H1 (cell line): ENCODE results near the gene SLC5A10. TPM values are rescaled to one million over a fixed set of nuclear protein-coding genes. Genes with fewer than 3 reads are reported as not detected.

ENCODE experiments used
- CTCF ChIA-PET: fragments of 300-600 bp; sonication (Branson Sonifier 250); formaldehyde crosslinking; loops from one replicate; lab custom pipeline; 2021; ENCODE audit not compliant: partially characterized antibody; lab: Charles Lee
- POLR2A ChIA-PET: fragments of 300-600 bp; sonication (Branson Sonifier 250); formaldehyde crosslinking; loops from one replicate; lab custom pipeline; 2021; ENCODE audit warnings: inconsistent platforms; ENCODE audit not compliant: partially characterized antibody; lab: Charles Lee
- DNase-seq, 2 experiments: peaks; one replicate each; pipeline versions ENCODE4 v3.0.0 to v3.0.0-alpha.2; 2010 to 2022; ENCODE audit warnings: low spot score in 2 of 2, low read depth in 1 of 2, mixed read lengths in 1 of 2
- FAIRE-seq: peaks from 2 replicates; lab custom pipeline; 2011; peaks lifted over from hg19 to GRCh38; lab: Jason Lieb, UNC
- H2AFZ ChIP-seq: 2 replicates; pipeline ENCODE4 v1.8.1; 2012; ENCODE audit warnings: low read length, inconsistent platforms
- H2AK5ac ChIP-seq: 2 replicates; pipeline ENCODE4 v1.6.1; 2013; ENCODE audit warnings: low read depth, low read length
- H2BK120ac ChIP-seq: replicated peaks from 2 replicates; pipeline ENCODE3; 2013; ENCODE audit warnings: low read depth, low read length, inconsistent platforms
- H2BK12ac ChIP-seq: 2 replicates; pipeline ENCODE4 v1.6.1; 2013; ENCODE audit warnings: low read depth, low read length
- H2BK15ac ChIP-seq: 2 replicates; pipeline ENCODE4 v1.6.1; 2013; ENCODE audit warnings: low read length
- H2BK20ac ChIP-seq: 2 replicates; pipeline ENCODE4 v1.6.1; 2013; ENCODE audit warnings: low read length
- H2BK5ac ChIP-seq: 2 replicates; pipeline ENCODE4 v1.6.1; 2013; ENCODE audit warnings: low read depth, low read length
- H3K14ac ChIP-seq: 2 replicates; pipeline ENCODE4 v1.6.1; 2013; ENCODE audit warnings: inconsistent platforms; ENCODE audit not compliant: insufficient read length
- H3K18ac ChIP-seq: 2 replicates; pipeline ENCODE4 v1.6.1; 2013; ENCODE audit warnings: low read length; ENCODE audit errors: extremely low read depth
- H3K23ac ChIP-seq: 2 replicates; pipeline ENCODE4 v1.6.1; 2013; ENCODE audit warnings: inconsistent platforms; ENCODE audit not compliant: insufficient read length
- H3K23me2 ChIP-seq: 2 replicates; pipeline ENCODE4 v1.6.1; 2013; ENCODE audit warnings: low read depth, low read length
- H3K27ac ChIP-seq: 2 replicates; pipeline ENCODE4 v1.6.1; 2011; ENCODE audit warnings: low read depth, low read length, inconsistent platforms
- H3K27me3 ChIP-seq, 4 experiments: replicated peaks in 1 of 4; 1 replicate in 1 of 4; 2 replicates in 3 of 4; pipeline versions ENCODE4 v1.6.1 to v1.8.1; 2011 to 2013; ENCODE audit warnings: low read length in 3 of 4, mild to moderate bottlenecking in 3 of 4, inconsistent platforms in 2 of 4, mixed read lengths in 2 of 4, moderate library complexity in 1 of 4; ENCODE audit not compliant: control insufficient read depth in 3 of 4, insufficient read depth in 3 of 4; ENCODE audit errors: extremely low read depth in 1 of 4
- H3K36me3 ChIP-seq, 4 experiments: 2 replicates each; pipeline versions ENCODE4 v1.6.1 to v1.8.1; 2011 to 2013; ENCODE audit warnings: mild to moderate bottlenecking in 4 of 4, low read length in 3 of 4, moderate library complexity in 2 of 4, control low read depth in 1 of 4, inconsistent platforms in 1 of 4; ENCODE audit not compliant: insufficient read depth in 4 of 4, control insufficient read depth in 2 of 4
- H3K4ac ChIP-seq: replicated peaks from 2 replicates; pipeline ENCODE3; 2013; ENCODE audit warnings: low read length, low read depth, mixed read lengths, inconsistent platforms; ENCODE audit not compliant: insufficient read length
- H3K4me1 ChIP-seq, 4 experiments: replicated peaks in 1 of 4; 1 replicate in 1 of 4; 2 replicates in 3 of 4; pipeline versions ENCODE4 v1.6.1 to v1.8.1; 2011 to 2013; ENCODE audit warnings: low read length in 3 of 4, inconsistent platforms in 2 of 4, mixed read lengths in 1 of 4; ENCODE audit not compliant: insufficient read depth in 4 of 4, control insufficient read depth in 3 of 4
- H3K4me2 ChIP-seq, 2 experiments: 2 replicates each; pipeline versions ENCODE4 v1.6.1 to v1.8.1; 2011 to 2013; ENCODE audit warnings: low read depth in 2 of 2, low read length in 2 of 2, control low read depth in 1 of 2, inconsistent platforms in 1 of 2, mild to moderate bottlenecking in 1 of 2; ENCODE audit not compliant: insufficient read depth in 1 of 2
- H3K4me3 ChIP-seq, 4 experiments: fragments of 200-600, 300-600 bp in 1 of 4; sonication (generic), shearing (Covaris generic), sonication (Bioruptor Twin) in 1 of 4; 2 replicates each; pipeline versions ENCODE4 v1.5.1 to v1.8.1; 2011 to 2016; ENCODE audit warnings: low read length in 4 of 4, low read depth in 3 of 4, control low read depth in 2 of 4, inconsistent platforms in 2 of 4, mild to moderate bottlenecking in 2 of 4, mixed read lengths in 1 of 4, moderate library complexity in 1 of 4; ENCODE audit not compliant: insufficient read depth in 2 of 4; ENCODE audit errors: extremely low read depth in 1 of 4
- H3K56ac ChIP-seq: replicated peaks from 2 replicates; pipeline ENCODE3; 2013; ENCODE audit warnings: low read depth, mild to moderate bottlenecking, mixed read lengths, low read length, inconsistent platforms; ENCODE audit not compliant: insufficient read length
- H3K79me1 ChIP-seq: 2 replicates; pipeline ENCODE4 v1.6.1; 2013; ENCODE audit warnings: low read depth, low read length, control low read depth
- H3K79me2 ChIP-seq, 2 experiments: 2 replicates each; pipeline versions ENCODE4 v1.6.1 to v1.8.1; 2012 to 2013; ENCODE audit warnings: low read length in 2 of 2, mild to moderate bottlenecking in 2 of 2, inconsistent platforms in 1 of 2; ENCODE audit not compliant: insufficient read depth in 2 of 2, control insufficient read depth in 1 of 2
- H3K9ac ChIP-seq, 4 experiments: replicated peaks in 1 of 4; 1 replicate in 1 of 4; 2 replicates in 3 of 4; pipeline versions ENCODE4 v1.6.1 to v1.8.1; 2011 to 2013; ENCODE audit warnings: low read depth in 3 of 4, low read length in 3 of 4, control low read depth in 2 of 4, mild to moderate bottlenecking in 2 of 4, moderate library complexity in 2 of 4, inconsistent platforms in 1 of 4; ENCODE audit errors: extremely low read depth in 1 of 4
- H3K9me3 ChIP-seq, 2 experiments: 2 replicates each; pipeline versions ENCODE4 v1.6.1 to v1.8.1; 2012 to 2013; ENCODE audit warnings: mild to moderate bottlenecking in 2 of 2, moderate library complexity in 2 of 2, control low read depth in 1 of 2, inconsistent platforms in 1 of 2, low read depth in 1 of 2, low read length in 1 of 2, mixed read lengths in 1 of 2; ENCODE audit not compliant: insufficient read depth in 2 of 2
- H4K20me1 ChIP-seq, 2 experiments: replicated peaks in 1 of 2; 2 replicates each; pipeline versions ENCODE3 to v1.8.1; 2011 to 2013; ENCODE audit warnings: inconsistent platforms in 2 of 2, low read length in 2 of 2, mild to moderate bottlenecking in 1 of 2; ENCODE audit not compliant: insufficient read depth in 2 of 2, control insufficient read depth in 1 of 2
- H4K5ac ChIP-seq: 2 replicates; pipeline ENCODE4 v1.6.1; 2013; ENCODE audit warnings: low read length, low read depth, mixed read lengths, inconsistent platforms; ENCODE audit not compliant: insufficient read length
- H4K8ac ChIP-seq: 2 replicates; pipeline ENCODE4 v1.8.0; 2013; ENCODE audit warnings: mild to moderate bottlenecking, moderate library complexity, low read length, inconsistent platforms; ENCODE audit not compliant: insufficient read depth; ENCODE audit errors: extremely low read depth
- H4K91ac ChIP-seq: replicated peaks from 2 replicates; pipeline ENCODE3; 2013; ENCODE audit warnings: low read length, mixed read lengths, inconsistent platforms; ENCODE audit not compliant: insufficient read length
- CEBPB ChIP-seq: IDR thresholded peaks from 2 replicates; pipeline ENCODE4 v1.6.1; 2012; ENCODE audit warnings: low read depth, low read length
- EZH2 ChIP-seq: fragments of 200-600 bp; sonication (generic); IDR thresholded peaks from 2 replicates; pipeline ENCODE4 v1.7.1; 2012; ENCODE audit warnings: low read depth, mild to moderate bottlenecking, moderate library complexity, low read length, inconsistent platforms; ENCODE audit not compliant: severe bottlenecking
- GTF2F1 ChIP-seq: IDR thresholded peaks from 2 replicates; pipeline ENCODE4 v1.6.1; 2012; ENCODE audit warnings: low read depth, low read length, improper control_type of control experiment, borderline replicate concordance
- NANOG ChIP-seq: IDR thresholded peaks from 2 replicates; pipeline ENCODE4 v1.6.1; 2011; ENCODE audit warnings: low read length, low read depth, mild to moderate bottlenecking, inconsistent platforms; ENCODE audit not compliant: insufficient read depth, poor library complexity, severe bottlenecking
- SP4 ChIP-seq: IDR thresholded peaks from 2 replicates; pipeline ENCODE4 v1.6.1; 2012; ENCODE audit warnings: low read length, inconsistent platforms
- TBP ChIP-seq: IDR thresholded peaks from 2 replicates; pipeline ENCODE4 v1.6.1; 2011; ENCODE audit warnings: low read depth, low read length, improper control_type of control experiment
- USF2 ChIP-seq: IDR thresholded peaks from 2 replicates; pipeline ENCODE4 v1.6.1; 2011; ENCODE audit warnings: low read length, improper control_type of control experiment
- WGBS, 2 experiments: shearing (Covaris generic) in 1 of 2; methylation state at CpG; one replicate each; pipeline versions ENCODE4 v1.1.6 to v1.1.7; 2013 to 2015; ENCODE audit warnings: low lambda C conversion rate in 2 of 2, mixed read lengths in 2 of 2, inconsistent platforms in 1 of 2, low coverage in 1 of 2, missing lambda C conversion rate in 1 of 2; ENCODE audit not compliant: insufficient replicate concordance in 2 of 2, insufficient coverage in 1 of 2, insufficient read length in 1 of 2; ENCODE audit errors: extremely low coverage in 1 of 2, missing lambda C conversion rate in 1 of 2; 5-methylcytosine and 5-hydroxymethylcytosine counted together
- polyA plus RNA-seq, 7 experiments: library from polyadenylated mRNA; depleted of rRNA in 3 of 7; stranded (reverse) in 5 of 7; unstranded in 2 of 7; fragments of >200 nt in 5 of 7; fragments of 200-250 nt in 2 of 7; gene quantifications; 1 replicate in 5 of 7; 2 replicates in 1 of 7; 4 replicates in 1 of 7; pipeline versions ENCODE4 v1.2.1 to v1.2.3, GENCODE V29; 2011 to 2013; ENCODE audit warnings: missing spikeins in 2 of 7, mixed read lengths in 2 of 7
- total RNA-seq: library from RNA; stranded (reverse); fragmentation: NEBNext Ultra II Directional; extraction: Animal tissue kit (Norgen Biotek cat#: 25700); gene quantifications from 2 replicates; pipeline ENCODE4 v1.2.1, GENCODE V29; 2021

Gene SLC5A10
- total and polyA plus RNA-seq, 2 of the 8 experiments (the other 6 are each of a cell fraction or from before 2014, with no cell fraction given), result 0.05 to 0.11 TPM

DNA sequence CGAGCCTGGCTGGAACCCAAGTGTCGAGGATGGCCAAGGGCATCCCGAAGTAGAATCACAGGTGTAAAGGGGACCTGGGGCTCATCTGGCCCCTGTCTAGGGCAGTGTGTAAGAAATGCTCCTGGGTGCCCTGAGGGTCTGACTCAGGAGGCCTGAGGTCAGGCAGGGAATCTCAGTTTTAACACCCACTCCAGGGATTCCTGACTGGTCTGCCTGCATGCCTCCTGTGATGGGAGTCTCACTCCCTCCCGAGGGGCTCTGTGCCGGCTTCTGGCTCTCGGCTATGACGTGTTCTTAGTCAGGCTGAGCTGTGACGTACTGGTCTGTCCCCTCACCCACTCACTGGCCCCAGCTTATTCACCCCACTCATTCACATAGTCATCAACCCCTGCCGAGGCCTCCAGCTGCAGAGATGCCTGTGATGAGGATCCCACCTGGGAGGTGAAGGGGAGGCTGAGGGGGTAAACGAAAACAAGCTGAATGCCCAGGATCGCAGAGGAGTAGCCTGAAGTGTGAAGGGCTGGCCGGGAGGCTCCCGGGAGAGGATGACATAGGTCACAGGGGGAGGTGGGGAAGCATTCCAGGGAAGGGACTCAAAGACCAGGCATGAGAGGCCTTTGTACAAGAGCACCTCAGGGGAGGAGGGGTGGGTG lies 28.8 kb downstream of the SLC5A10 start:
- no peaks in the 10 kb centered on the region for H3K23me2 ChIP-seq
- H2BK5ac ChIP-seq, result no peak overlapping the region
- H4K8ac ChIP-seq, result no peak overlapping the region
- no peak for DNase-seq
- no peak overlapping the region for H2BK12ac ChIP-seq
- ChIA-PET POLR2A (interaction anchor here (1.2 kb wide), 1 partner anchor 24 kb away, joined by 3 read pairs; the partner anchor contains the start of gene FAM83G), CTCF (interaction anchor here (1.0 to 4.9 kb wide), 4 partner anchors 11 to 20 kb away, joined by 3 to 30 read pairs (median 4); no protein-coding TSS in a partner anchor)
- no peak overlapping the region for H4K5ac ChIP-seq
- H4K91ac ChIP-seq, result no peak overlapping the region
- H2BK20ac ChIP-seq, result no peak overlapping the region
- no peak overlapping the region for H3K14ac ChIP-seq
- H3K23ac ChIP-seq, result no peak overlapping the region
- no peak overlapping the region for H2BK15ac ChIP-seq
- no peak overlapping the region for H3K9ac ChIP-seq
- H3K4me3 ChIP-seq, result no peak overlapping the region
- H3K9me3 ChIP-seq, result no peaks in the 10 kb centered on the region
- H3K79me1 ChIP-seq, result peaks cover 7% of the 10 kb centered on the region; the same call in 1 of the 2 replicates
- no peak overlapping the region for H2AFZ ChIP-seq
- no peak overlapping the region for H3K18ac ChIP-seq
- H3K36me3 ChIP-seq, result peaks cover 10 to 24% (median 20%) of the 10 kb centered on the region in 4 experiments
- no peak overlapping the region for H2BK120ac ChIP-seq
- peaks cover 6 to 18% of the 10 kb centered on the region in 2 experiments for H4K20me1 ChIP-seq
- FAIRE-seq, result no peak
- no peak overlapping the region for H3K4ac ChIP-seq
- H3K56ac ChIP-seq, result no peak overlapping the region
- peaks cover 0 to 4% (median 0%) of the 10 kb centered on the region in 4 experiments; a peak in 2 of 7 replicates for H3K4me1 ChIP-seq
- H3K27me3 ChIP-seq, result no peaks in the 10 kb centered on the region
- WGBS, 2 experiments, result 94% methylated on average over 13 of the region's 13 CpGs; no CpG with 5 or more reads in 1 of the 2 experiments
- no peak overlapping the region for H3K4me2 ChIP-seq
- no peaks in the 10 kb centered on the region for H3K79me2 ChIP-seq
- H2AK5ac ChIP-seq, result no peak overlapping the region
- peak overlapping the region; percentile 15; the same call in 1 of the 2 replicates for H3K27ac ChIP-seq
- TF ChIP-seq TBP (no peak), GTF2F1 (no peak), NANOG (no peak), SP4 (no peak), USF2 (no peak), CEBPB (no peak), EZH2 (no peak)
